HG02642 (cell line): Measurements from ENCODE around the gene NDUFAF8.

ENCODE experiments used
- ATAC-seq: cut with Tn5 transposase; IDR thresholded peaks from one replicate; pipeline ENCODE4 v1.9.1; 2021; ENCODE audit warnings: mild to moderate bottlenecking; ENCODE audit not compliant: unreplicated experiment, poor library complexity

Gene NDUFAF8

GRCh38 chr17:81267390-81268067 lies 28.4 kb downstream of the NDUFAF8 start:
- no peak for ATAC-seq

DNA sequence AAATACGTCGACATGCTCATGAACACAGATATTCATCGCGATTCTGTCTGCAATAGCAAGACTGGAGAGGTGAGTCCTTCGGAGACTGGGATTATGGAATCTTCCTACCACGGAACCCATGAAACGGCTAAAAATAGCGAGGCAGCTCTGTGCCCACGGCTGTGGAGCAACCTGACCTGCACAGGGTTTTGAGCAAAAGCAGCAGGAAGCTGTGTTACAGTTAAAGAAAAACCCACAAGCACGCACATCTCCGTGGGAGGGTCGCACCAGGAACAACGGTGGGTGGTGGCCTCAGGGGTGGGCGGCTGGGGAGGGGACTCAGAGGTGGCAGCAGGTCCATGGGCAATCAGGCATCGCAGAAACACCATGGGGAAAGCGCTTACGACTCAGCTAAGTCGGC lies 31.2 kb downstream of the NDUFAF8 start:
- no peak for ATAC-seq

- no peak for ATAC-seq
Observed at GRCh38 chr17:81271226-81271625, 32.1 kb downstream of the NDUFAF8 start.

DNA sequence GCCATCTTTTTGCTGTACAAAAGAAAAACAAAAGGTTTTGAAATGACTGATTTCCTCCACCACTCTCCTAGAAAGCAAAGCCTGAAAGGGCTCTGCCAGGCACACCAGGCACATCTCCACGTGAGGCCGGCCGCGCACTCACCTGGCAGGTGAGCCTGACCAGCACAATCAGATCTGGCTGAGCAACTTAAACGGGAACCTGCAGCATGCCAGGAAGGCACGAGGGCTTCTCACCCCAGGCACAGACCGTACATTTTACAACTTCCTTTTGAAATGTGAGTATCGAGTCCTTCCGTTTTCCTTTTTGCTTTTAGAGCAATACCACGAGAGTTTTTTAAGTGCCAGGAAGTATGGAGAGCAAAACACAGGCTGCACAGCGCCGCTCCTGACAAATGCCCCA lies 33.5 kb downstream of the NDUFAF8 start:
- ATAC-seq, result no peak

GRCh38 chr17:81273698-81274470 lies 34.8 kb downstream of the NDUFAF8 start:
- no peak for ATAC-seq

DNA sequence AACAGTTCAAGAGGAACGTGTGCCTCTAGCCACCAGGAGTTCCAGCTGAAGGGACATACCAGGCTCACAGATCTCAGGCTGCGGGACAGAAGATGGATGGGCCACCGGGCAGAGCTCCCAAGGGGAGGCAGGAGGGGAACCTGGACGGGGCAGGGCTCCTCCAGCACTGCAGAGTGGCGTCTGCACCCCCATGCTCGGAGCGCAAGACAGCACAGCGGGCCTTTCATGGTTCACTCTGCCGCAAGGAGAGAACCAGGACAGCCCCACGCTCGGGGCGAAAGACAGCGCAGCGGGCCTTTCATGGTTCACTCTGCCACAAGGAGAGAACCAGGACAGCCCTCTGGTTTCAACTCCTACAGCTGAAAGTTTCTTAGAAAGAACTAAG lies 35.3 kb downstream of the NDUFAF8 start:
- no peak for ATAC-seq

- no peak for ATAC-seq
Observed at GRCh38 chr17:81276781-81277180, 37.7 kb downstream of the NDUFAF8 start.

- no peak for ATAC-seq
Observed at GRCh38 chr17:81277421-81277820, 38.3 kb downstream of the NDUFAF8 start.

DNA sequence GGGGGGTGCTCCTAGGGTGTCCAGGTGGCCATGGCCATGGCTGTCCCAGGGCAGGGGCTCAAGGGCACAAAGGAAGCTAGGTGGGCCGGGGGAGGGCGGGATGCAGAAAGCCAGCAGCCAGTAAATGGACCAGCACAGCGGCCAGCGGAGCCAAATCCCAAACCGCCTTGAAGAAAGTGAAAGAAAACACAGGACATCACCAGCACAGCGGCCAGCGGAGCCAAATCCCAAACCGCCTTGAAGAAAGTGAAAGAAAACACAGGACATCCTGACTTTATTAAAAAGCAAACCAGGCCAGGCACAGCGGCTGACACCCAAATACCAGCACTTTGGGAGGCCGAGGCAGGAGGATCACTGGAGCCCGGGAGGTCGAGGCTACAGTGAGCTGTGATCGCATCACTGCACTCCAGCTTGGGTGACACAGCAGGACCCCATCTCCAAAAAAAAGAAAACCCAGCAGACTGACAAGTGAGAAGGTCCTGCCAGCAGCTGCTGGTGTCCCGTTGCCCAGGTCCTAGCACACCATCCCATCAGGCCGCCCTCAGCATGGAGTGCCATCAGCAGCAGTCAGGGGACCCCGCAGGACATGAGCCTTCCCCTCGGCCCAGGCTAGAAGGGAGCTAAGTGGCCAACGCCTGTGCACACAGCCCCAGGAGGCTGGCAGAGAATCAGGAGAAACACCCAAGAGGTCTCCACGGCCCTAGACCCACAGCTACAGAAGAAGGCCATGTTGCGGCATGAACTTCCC lies 39.0 kb downstream of the NDUFAF8 start:
- no peak for ATAC-seq

GRCh38 chr17:81278831-81279230 lies 39.7 kb downstream of the NDUFAF8 start:
- no peak for ATAC-seq

GRCh38 chr17:81279278-81280275 lies 40.5 kb downstream of the NDUFAF8 start:
- ATAC-seq, result no peak

DNA sequence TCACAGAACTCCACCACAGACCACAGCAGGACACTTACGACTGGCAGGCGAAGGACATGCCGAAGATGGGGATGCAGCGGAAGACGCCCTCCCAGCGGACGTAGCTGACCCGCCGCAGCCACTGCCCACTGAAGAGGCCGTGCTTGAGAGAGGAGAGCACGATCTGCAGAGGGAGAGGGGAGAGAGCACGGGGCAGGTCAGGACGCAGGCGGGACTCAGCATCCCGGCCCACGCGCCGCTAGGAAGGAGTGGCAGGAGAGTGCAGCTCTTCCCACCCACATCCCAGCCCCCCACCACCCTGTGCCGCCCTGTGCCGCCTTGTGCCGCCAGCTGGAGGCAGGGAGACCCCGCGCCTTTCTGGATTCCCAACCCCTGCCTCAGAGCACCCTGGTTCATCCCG lies 41.5 kb downstream of the NDUFAF8 start:
- no peak for ATAC-seq

- no peak for ATAC-seq
Observed at GRCh38 chr17:81282141-81282540, 43.0 kb downstream of the NDUFAF8 start.

- no peak for ATAC-seq
Observed at GRCh38 chr17:81282876-81283275, 43.8 kb downstream of the NDUFAF8 start.

- ATAC-seq, result no peak
Observed at GRCh38 chr17:81285179-81285878, 46.2 kb downstream of the NDUFAF8 start.

GRCh38 chr17:81285894-81286293 lies 46.8 kb downstream of the NDUFAF8 start:
- no peak for ATAC-seq

DNA sequence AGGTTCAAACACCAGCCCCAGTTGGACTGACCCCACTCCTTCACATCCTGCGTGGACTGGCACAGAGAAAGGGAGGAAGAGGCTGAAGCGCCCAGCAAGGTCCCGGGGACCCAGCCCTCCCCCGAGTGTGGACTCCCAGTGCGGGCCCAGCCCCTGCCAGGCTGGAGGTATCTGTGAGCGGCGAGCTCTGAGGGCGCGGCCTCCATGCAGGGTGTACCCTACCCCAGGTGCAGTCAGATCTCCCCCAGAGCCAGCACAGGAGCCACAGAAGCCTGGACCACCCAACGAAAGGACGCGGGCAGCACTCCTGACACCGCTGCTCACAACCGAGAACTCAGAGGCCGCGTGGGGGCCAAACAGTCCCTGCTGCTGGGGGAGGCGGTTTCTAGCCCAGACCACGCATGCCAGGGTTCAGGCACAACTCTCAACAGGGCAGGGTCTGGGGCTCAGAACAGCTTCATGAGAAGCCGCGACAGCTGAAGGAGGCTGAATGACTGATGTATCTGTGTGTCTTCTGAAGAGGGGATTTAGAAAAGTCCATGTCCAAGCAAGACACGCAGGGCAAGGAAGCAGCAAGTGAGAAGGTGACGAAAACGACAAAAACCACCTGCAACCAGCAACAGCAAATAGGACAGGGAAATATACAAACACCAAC lies 47.5 kb downstream of the NDUFAF8 start:
- ATAC-seq, result no peak

- no peak for ATAC-seq
Observed at GRCh38 chr17:81287152-81287551, 48.0 kb downstream of the NDUFAF8 start.
